ENCODE data around the gene BEX4. TPM values are rescaled to one million over a fixed set of nuclear protein-coding genes. Genes with fewer than 3 reads are reported as not detected.

The BEX4 gene
- 18.7 and 22.8 TPM in 2 replicates for total RNA-seq

GRCh38 chrX:103214870-103215424 is at the start of gene BEX4:
BEX4 (plus strand) TSS chrX:103215108; CDS start chrX:103216154, 1,046 bp downstream.

GRCh38 chrX:103254921-103255493 is 40.1 kb downstream of the BEX4 start, which contains the start of gene TCEAL8:
TCEAL8 (minus strand) TSS chrX:103255155; CDS start chrX:103253979, 1,176 bp downstream.

Other genes with a start within 250 kb of the BEX4 start
- not detected in 2 replicates for gene BEX1, start 150.9 kb upstream of the BEX4 start, total RNA-seq
- not detected in 2 replicates for gene NXF3, start 122.0 kb upstream of the BEX4 start, total RNA-seq
- gene TCEAL8, start 40.0 kb downstream of the BEX4 start, total RNA-seq, result 126 and 214 TPM in 2 replicates
- gene TCEAL5, start 61.6 kb downstream of the BEX4 start, total RNA-seq, result not detected in 2 replicates
- 2.1 and 6.7 TPM in 2 replicates for gene BEX2, start 95.9 kb downstream of the BEX4 start, total RNA-seq
- 2.1 and 10.6 TPM in 2 replicates for gene TCEAL7, start 115.1 kb downstream of the BEX4 start, total RNA-seq
- gene TCEAL9, start 141.4 kb downstream of the BEX4 start, total RNA-seq, result 37.8 and 71.1 TPM in 2 replicates
- gene BEX3, start 161.4 kb downstream of the BEX4 start, total RNA-seq, result 56.1 and 146 TPM in 2 replicates